UCSD-AML1 (cell line): ENCODE data around the gene ICOSLG.
"Not testable (repeated sequence)": the region's sequence is repeated elsewhere in the genome, so short reads cannot be mapped to it uniquely, and the experiment has no call there.

Experiments used
- DNase-seq: peaks from one replicate; lab custom pipeline; 2025; ENCODE audit not compliant: unreplicated experiment; lab: John Stamatoyannopoulos, UW

The ICOSLG gene

GRCh38 chr21:44184862-44185261 lies 55.9 kb downstream of the ICOSLG start:
- not testable (repeated sequence) for DNase-seq

GRCh38 chr21:44182202-44182601 lies 58.5 kb downstream of the ICOSLG start:
- DNase-seq: not testable (repeated sequence)

GRCh38 chr21:44181506-44181905 lies 59.2 kb downstream of the ICOSLG start:
- not testable (repeated sequence) for DNase-seq

- DNase-seq: not testable (repeated sequence)
Measured at GRCh38 chr21:44176127-44176526, 64.6 kb downstream of the ICOSLG start.

- not testable (repeated sequence) for DNase-seq
Measured at GRCh38 chr21:44175189-44175588, 65.6 kb downstream of the ICOSLG start.
